ENCODE measurements around the gene PDS5B. TPM values are rescaled to one million over a fixed set of nuclear protein-coding genes. Genes with fewer than 3 reads are reported as not detected.

The PDS5B gene
- total RNA-seq, 1 donor from 2014 or later: 49.4 TPM

DNA sequence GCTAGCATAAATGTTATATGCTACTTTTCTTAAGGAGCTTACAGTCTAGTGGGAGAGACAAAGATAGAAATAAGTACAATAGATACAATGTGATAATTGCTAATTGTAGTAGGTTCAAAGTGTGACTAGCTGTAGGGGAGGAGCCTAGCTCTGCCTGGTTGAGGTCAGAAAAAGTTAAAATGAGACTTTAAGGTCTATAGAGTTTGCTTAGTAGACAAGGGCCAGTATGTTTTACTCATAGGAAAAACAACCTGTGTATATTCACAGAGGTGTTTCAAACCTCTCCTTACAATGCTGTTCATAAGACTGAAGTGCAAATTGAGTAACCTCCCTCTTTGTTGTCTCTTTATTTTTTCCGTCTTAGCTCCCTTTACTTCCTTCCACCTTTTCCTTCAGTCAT is 56.1 kb downstream of the PDS5B start:
- intact Hi-C loops (cut with DNase I): no loop called here
- H3K9me3 ChIP-seq: no peaks in the 10 kb centered on the region
- peaks cover 67% of the 10 kb centered on the region for H3K4me1 ChIP-seq
- DNase-seq (ENCODE audit: extremely low spot score in 2 of 2): no peak
- no peak overlapping the region for H3K27ac ChIP-seq
- TF ChIP-seq CTCF (IDR thresholded peaks at IDR 0.05): no peak
- no peak for TF ChIP-seq POLR2A (IDR thresholded peaks at IDR 0.05)
- no peak for TF ChIP-seq POLR2AphosphoS5 (IDR thresholded peaks at IDR 0.05; ENCODE audit: insufficient read depth in 1 of 2, low read depth in 1 of 2)
- no peaks in the 10 kb centered on the region for H3K27me3 ChIP-seq
- no peaks in the 10 kb centered on the region for H3K36me3 ChIP-seq
- H3K4me3 ChIP-seq: no peak overlapping the region

DNA sequence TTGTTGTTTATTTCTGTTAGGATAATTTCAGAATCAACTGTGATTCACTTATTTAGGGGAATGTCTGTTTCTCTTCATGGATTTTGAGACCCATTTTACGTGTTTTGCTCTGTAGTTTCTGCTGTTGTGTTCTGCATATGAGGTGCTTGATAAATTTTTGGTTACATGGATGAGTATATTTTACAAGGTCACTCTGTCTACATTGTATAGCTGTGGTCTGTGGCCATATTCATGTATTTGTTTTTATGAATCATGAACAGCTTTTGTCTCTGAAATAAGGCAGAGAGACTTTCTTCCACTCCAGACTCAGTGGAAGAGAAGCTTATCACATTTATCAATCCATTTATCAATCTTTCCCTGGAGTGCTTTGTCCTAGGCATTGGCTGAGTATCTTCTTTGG is 56.6 kb downstream of the PDS5B start:
- H3K27ac ChIP-seq: no peak overlapping the region

DNA sequence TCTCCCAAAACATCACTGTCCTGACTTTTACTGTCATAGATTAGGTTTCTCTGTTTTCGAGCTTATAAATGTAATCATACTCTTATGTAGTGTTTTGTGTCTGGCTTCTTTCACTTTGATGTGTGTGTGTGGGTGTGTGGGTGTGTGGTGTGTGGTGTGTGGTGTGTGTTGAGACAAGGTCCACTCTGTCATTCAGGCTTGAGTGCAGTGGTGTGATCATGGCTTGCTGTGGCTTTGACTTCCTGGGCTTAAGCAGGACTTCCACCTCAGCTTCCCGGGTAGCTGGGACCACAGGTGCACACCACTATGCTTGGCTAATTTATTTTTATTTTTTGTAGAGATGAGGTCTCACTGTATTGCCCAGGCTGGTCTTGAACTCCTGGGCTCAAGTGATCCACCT is 59.6 kb downstream of the PDS5B start:
- Histone ChIP-seq H3K9me3 (no peaks in the 10 kb centered on the region), H3K36me3 (no peaks in the 10 kb centered on the region), H3K4me1 (peaks cover 70% of the 10 kb centered on the region), H3K27me3 (no peaks in the 10 kb centered on the region), H3K27ac (no peak overlapping the region), H3K4me3 (no peak overlapping the region)
- no peak for DNase-seq (ENCODE audit: extremely low spot score in 2 of 2)
- TF ChIP-seq POLR2AphosphoS5 (IDR thresholded peaks at IDR 0.05; ENCODE audit: insufficient read depth in 1 of 2, low read depth in 1 of 2) (no peak), CTCF (IDR thresholded peaks at IDR 0.05) (no peak), POLR2A (IDR thresholded peaks at IDR 0.05) (no peak)
- intact Hi-C loops (cut with DNase I): no loop called here

More for the DNA sequence above, 56.6 kb downstream of the PDS5B start:
- DNase-seq (ENCODE audit: extremely low spot score in 2 of 2): no peak
- no peaks in the 10 kb centered on the region for H3K36me3 ChIP-seq
- peaks cover 64% of the 10 kb centered on the region for H3K4me1 ChIP-seq
- H3K4me3 ChIP-seq: no peak overlapping the region
- H3K9me3 ChIP-seq: no peaks in the 10 kb centered on the region
- H3K27me3 ChIP-seq: no peaks in the 10 kb centered on the region
- TF ChIP-seq POLR2A (IDR thresholded peaks at IDR 0.05) (no peak), POLR2AphosphoS5 (IDR thresholded peaks at IDR 0.05; ENCODE audit: insufficient read depth in 1 of 2, low read depth in 1 of 2) (no peak), CTCF (IDR thresholded peaks at IDR 0.05) (no peak)
- intact Hi-C loops (cut with DNase I): no loop called here

DNA sequence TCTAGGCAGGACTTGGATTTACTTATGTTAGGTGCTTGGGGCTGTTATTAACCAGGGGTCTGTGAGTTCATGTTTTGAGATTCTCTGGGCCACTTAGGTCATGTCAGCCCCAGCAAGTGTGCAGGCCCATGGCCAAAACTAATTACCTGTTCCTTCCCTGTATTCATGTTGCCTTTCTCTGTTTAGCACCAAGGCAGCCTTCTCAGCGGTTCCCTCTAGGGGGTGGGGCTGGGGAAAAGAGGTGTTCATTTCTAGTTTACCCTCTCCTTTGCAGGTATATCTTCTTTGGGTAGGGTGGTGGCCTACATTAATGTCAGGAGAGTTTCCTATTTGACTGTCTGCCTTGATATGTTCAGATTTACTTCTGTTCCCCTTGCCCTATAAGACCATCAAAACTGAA is 61.7 kb downstream of the PDS5B start:
- Histone ChIP-seq H3K36me3 (no peaks in the 10 kb centered on the region), H3K27me3 (no peaks in the 10 kb centered on the region), H3K27ac (no peak overlapping the region), H3K4me3 (no peak overlapping the region), H3K9me3 (no peaks in the 10 kb centered on the region), H3K4me1 (peaks cover 56% of the 10 kb centered on the region)
- intact Hi-C loops (cut with DNase I): no loop called here
- no peak for TF ChIP-seq POLR2A (IDR thresholded peaks at IDR 0.05)
- TF ChIP-seq CTCF (IDR thresholded peaks at IDR 0.05): no peak
- no peak for TF ChIP-seq POLR2AphosphoS5 (IDR thresholded peaks at IDR 0.05; ENCODE audit: insufficient read depth in 1 of 2, low read depth in 1 of 2)
- DNase-seq (ENCODE audit: extremely low spot score in 2 of 2): no peak

DNA sequence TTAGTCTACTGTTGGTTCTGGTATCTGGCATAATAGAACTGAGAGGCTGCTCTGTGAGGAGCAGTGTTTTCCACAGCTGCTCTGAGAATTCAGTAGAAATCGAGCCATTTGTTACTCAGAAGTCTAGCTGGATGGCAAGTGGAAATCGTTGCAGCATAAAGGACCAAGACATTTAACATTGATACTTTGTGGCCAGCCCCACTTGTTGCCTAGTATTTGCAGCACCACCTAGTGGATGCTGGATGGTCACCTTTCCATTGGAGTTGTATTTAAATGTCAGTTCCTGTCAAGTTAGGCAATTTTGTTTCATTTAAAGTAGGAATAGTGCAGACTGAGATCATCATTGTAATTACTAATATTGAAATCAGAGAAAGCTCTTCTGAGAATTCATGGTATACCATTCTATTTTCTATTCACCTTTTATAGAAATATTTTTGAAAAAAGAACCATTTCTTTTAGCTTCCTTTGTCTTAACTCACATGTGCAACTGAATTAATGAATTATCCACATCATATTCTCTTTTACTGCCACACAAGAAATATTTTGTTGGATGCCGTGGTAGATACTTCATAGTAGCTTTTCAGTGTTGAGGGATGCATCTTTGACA is 64.6 kb downstream of the PDS5B start:
- Histone ChIP-seq H3K9me3 (no peaks in the 10 kb centered on the region), H3K27ac (no peak overlapping the region), H3K27me3 (no peaks in the 10 kb centered on the region), H3K36me3 (no peaks in the 10 kb centered on the region), H3K4me3 (no peak overlapping the region), H3K4me1 (peaks cover 32% of the 10 kb centered on the region)
- DNase-seq (ENCODE audit: extremely low spot score in 2 of 2): no peak
- TF ChIP-seq POLR2AphosphoS5 (IDR thresholded peaks at IDR 0.05; ENCODE audit: insufficient read depth in 1 of 2, low read depth in 1 of 2) (no peak), CTCF (IDR thresholded peaks at IDR 0.05) (peak; percentile 9 to 45 (median 25)), POLR2A (IDR thresholded peaks at IDR 0.05) (no peak)
- intact Hi-C loops (cut with DNase I): no loop called here
